BJ (cell line): ENCODE data around the gene DNAH14. TPM values are rescaled to one million over a fixed set of nuclear protein-coding genes. Genes with fewer than 3 reads are reported as not detected.

ENCODE experiments used
- CTCF ChIA-PET: fragments of 350-600 bp; formaldehyde crosslinking; extraction: SDS; loops from one replicate; lab custom pipeline; 2021; ENCODE audit warnings: antibody characterized with exemption, inconsistent platforms; lab: Yijun Ruan, JAX
- POLR2A ChIA-PET: fragments of 300-600 bp; sonication (Branson Sonifier 250); formaldehyde crosslinking; extraction: SDS; loops from one replicate; lab custom pipeline; 2021; ENCODE audit warnings: antibody characterized with exemption; lab: Charles Lee
- DNase-seq: peaks from one replicate; pipeline ENCODE4 v3.0.0-alpha.2; 2011; ENCODE audit warnings: low read depth
- H3K27me3 ChIP-seq: 2 replicates; pipeline ENCODE4 v1.6.0; 2011; ENCODE audit warnings: low read length; ENCODE audit not compliant: control insufficient read depth, insufficient read depth
- H3K36me3 ChIP-seq: 2 replicates; pipeline ENCODE4 v1.5.1; 2011; ENCODE audit warnings: low read length; ENCODE audit not compliant: control insufficient read depth, insufficient read depth
- H3K4me3 ChIP-seq: 2 replicates; pipeline ENCODE4 v1.5.1; 2011; ENCODE audit warnings: low read depth, mild to moderate bottlenecking, control low read depth, low read length
- CTCF ChIP-seq: IDR thresholded peaks from 2 replicates; pipeline ENCODE4 v1.5.1; 2011; ENCODE audit warnings: low read depth, mild to moderate bottlenecking, control low read depth, inconsistent platforms, low read length, moderate library complexity; ENCODE audit not compliant: insufficient read depth
- polyA plus RNA-seq: library from polyadenylated mRNA; depleted of rRNA; stranded (reverse); fragments of >200 nt; gene quantifications from 2 replicates; pipeline ENCODE4 v1.2.3, GENCODE V29; 2011

Gene DNAH14
- polyA plus RNA-seq, 1 experiment: 1.6 TPM

- TF ChIP-seq CTCF: no peak
- Histone ChIP-seq H3K27me3 (no peaks in the 10 kb centered on the region), H3K36me3 (no peaks in the 10 kb centered on the region), H3K4me3 (no peak overlapping the region)
- ChIA-PET CTCF (no interaction called here), POLR2A (no interaction called here)
- DNase-seq: no peak
These were observed 313.1 kb downstream of the DNAH14 start for GRCh38 chr1:225242611-225243010.

GRCh38 chr1:225250432-225250831 is 321.0 kb downstream of the DNAH14 start:
- DNase-seq: no peak
- CTCF ChIA-PET: no interaction called here
- POLR2A ChIA-PET: no interaction called here

GRCh38 chr1:225253173-225253572 is 323.7 kb downstream of the DNAH14 start:
- CTCF ChIA-PET: no interaction called here
- no peak for DNase-seq
- POLR2A ChIA-PET: no interaction called here
- H3K4me3 ChIP-seq: no peak overlapping the region
- H3K36me3 ChIP-seq: no peaks in the 10 kb centered on the region
- TF ChIP-seq CTCF: no peak
- H3K27me3 ChIP-seq: no peaks in the 10 kb centered on the region

More at GRCh38 chr1:225250432-225250831, 321.0 kb downstream of the DNAH14 start:
- no peak for TF ChIP-seq CTCF
- no peak overlapping the region for H3K4me3 ChIP-seq
- H3K36me3 ChIP-seq: no peaks in the 10 kb centered on the region
- no peaks in the 10 kb centered on the region for H3K27me3 ChIP-seq

- no peaks in the 10 kb centered on the region for H3K36me3 ChIP-seq
- DNase-seq: peak; percentile 7
- POLR2A ChIA-PET: no interaction called here
- H3K27me3 ChIP-seq: no peaks in the 10 kb centered on the region
- no peak for TF ChIP-seq CTCF
- CTCF ChIA-PET: no interaction called here
- no peak overlapping the region for H3K4me3 ChIP-seq
These were observed 324.3 kb downstream of the DNAH14 start for GRCh38 chr1:225253784-225254183.

- POLR2A ChIA-PET: no interaction called here
- Histone ChIP-seq H3K27me3 (no peaks in the 10 kb centered on the region), H3K4me3 (no peak overlapping the region), H3K36me3 (no peaks in the 10 kb centered on the region)
- no peak for DNase-seq
- CTCF ChIA-PET: no interaction called here
- no peak for TF ChIP-seq CTCF
These were observed 325.2 kb downstream of the DNAH14 start for GRCh38 chr1:225254676-225255075.
